Stromal cell of bone marrow (primary cell): ENCODE results near the gene HSDL1.
"Not testable (repeated sequence)": the region's sequence is repeated elsewhere in the genome, so short reads cannot be mapped to it uniquely, and the experiment has no call there.

Experiments
- DNase-seq: peaks from one replicate; pipeline ENCODE4 v3.0.0-alpha.2; 2012; ENCODE audit warnings: low read depth

HSDL1 gene

GRCh38 chr16:84138824-84139627, 6.0 kb downstream of the HSDL1 start:
- no peak for DNase-seq

GRCh38 chr16:84138500-84138823, 6.5 kb downstream of the HSDL1 start:
- DNase-seq: no peak

DNA sequence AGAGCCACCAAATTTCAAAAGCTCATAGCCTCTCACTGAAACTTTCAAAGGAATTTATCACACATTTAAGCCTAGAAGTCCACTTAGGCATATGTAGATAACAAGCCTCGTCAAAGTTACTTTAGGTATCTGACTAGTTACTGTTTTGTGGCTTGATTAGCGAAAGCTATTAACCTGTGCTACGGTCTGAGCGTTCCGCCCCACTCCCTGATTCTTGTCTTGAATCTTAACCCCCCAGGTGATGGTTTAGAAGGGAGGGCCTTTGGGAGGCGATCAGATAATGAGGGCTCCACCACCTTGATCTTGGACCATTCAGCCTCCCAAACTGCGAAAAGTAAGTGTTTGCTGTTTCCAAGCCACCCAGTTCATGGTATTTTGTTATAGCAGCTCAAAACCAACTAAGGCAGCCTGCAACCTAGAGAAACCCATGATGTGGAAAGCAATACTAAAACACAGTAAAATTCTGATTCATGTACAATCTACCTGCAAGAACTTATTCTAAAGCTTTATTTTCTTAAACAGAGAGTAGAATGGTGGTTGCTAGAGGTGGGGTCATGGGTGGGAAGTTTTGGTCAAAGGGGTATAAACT, 7.1 kb downstream of the HSDL1 start:
- no peak for DNase-seq

DNA sequence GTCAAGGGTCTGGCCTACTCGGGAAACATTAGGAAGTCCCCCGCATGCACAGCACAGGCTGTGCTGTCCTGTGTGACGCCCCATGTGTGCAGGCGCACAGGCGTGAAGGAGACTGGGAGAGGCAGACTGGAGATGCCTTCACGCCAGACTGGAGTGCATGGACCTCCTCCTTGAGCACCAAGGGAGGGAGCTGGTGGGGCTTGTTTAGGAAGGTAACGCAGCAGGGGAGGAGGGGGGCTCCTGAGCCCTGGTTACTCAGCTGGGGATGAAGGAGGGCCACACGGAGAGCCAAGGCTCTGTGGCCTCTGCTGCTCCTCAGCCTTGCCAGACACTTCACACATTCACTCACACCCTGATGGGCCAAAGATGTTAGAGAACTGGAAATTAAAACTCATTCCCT, 7.7 kb downstream of the HSDL1 start:
- no peak for DNase-seq

- DNase-seq: no peak
Measured at GRCh38 chr16:84136331-84137125, 8.4 kb downstream of the HSDL1 start.

DNA sequence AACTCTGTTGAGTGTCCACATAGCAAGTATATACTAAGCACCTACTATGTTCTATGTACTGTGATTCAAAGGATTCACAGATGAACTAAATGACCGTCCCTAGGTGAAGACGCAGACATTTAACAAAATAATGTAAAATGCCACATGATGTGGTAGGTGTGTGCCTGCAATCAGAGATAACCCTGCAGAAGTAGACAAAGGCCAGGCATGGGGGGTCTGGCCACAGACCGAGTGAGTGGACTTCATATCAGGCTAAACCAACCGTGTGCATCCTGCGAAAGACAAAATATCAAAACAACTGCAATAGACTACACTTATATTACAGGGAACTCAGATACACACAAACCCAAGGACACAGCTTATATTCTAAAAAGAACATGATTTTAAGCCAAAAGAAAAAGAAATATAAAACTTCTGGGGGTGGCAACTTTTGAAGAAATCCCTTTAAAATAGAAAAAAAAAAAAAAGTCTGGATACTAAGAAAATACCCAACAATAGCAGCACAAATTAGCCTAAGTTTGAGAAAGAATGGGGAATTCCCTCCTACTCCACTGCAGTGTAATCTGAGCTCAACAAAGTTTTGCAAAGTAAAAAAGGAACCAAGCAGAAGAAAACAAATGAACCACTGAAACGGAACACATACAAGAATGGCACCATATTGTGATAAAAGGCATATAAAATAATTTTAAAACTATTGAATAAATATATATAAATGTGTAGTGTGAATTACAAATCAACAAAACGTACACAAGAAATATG, 12.3 kb downstream of the HSDL1 start:
- DNase-seq: no peak

- DNase-seq: no peak
Measured at GRCh38 chr16:84131117-84131516, 13.9 kb downstream of the HSDL1 start.

- no peak for DNase-seq
Measured at GRCh38 chr16:84124257-84125073, 20.5 kb downstream of the HSDL1 start.

DNA sequence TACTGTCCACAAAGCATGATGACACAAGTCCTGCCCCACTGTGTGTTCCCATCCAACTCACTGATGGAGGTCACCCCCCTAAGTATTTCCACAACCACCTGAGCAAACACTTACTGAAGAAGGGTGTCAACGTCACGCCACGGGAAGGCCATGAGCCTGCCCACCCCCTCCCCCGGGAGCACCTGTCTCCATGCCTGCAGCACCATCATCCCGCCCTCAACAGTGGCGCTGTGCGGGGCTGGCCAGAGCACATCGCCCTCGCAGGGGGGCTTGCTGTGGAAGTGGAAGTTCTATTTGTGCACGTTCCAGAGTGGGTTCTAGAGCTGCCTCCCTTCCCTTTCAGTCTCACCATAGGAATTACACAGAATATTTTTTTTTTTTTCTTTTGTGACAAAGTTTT, 24.0 kb downstream of the HSDL1 start:
- no peak for DNase-seq

GRCh38 chr16:84120023-84120422, 25.0 kb downstream of the HSDL1 start:
- DNase-seq: no peak

GRCh38 chr16:84119368-84119767, 25.6 kb downstream of the HSDL1 start:
- no peak for DNase-seq

DNA sequence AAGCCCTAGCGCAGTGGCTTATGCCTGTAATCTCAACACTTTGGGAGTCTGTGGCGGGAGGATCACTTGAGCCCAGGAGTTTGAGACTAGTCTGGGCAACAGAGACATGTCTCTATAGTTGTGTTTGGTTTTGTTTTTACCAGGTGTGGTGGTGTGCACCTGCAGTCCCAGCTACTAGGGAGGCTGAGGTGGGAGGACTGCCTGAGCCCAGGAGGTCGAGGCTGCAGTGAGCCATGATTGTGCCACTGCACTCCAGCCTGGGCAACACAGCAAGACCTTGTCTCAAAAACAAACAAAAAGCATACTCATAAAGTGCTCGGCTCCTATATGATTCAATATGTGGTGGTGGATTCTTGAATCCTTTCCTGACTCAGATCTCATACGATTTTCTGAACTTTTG, 26.7 kb downstream of the HSDL1 start:
- DNase-seq: not testable (repeated sequence)

DNA sequence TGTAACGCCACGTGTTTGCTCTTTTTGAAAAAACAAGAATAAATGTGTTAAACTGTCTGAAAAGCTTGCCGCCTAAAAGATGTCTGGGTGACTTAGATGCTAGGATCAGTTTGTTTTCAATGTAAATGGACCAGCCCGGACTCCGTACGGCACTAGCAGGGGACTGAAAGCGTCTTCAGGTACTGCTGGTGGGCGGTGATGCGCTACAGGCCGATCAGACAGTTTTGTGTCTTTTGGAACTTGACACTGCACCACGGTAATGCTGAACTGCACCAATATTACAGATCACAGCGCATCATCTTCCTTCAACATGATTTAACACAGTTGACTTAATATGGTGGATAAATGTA, 27.5 kb downstream of the HSDL1 start:
- no peak for DNase-seq

DNA sequence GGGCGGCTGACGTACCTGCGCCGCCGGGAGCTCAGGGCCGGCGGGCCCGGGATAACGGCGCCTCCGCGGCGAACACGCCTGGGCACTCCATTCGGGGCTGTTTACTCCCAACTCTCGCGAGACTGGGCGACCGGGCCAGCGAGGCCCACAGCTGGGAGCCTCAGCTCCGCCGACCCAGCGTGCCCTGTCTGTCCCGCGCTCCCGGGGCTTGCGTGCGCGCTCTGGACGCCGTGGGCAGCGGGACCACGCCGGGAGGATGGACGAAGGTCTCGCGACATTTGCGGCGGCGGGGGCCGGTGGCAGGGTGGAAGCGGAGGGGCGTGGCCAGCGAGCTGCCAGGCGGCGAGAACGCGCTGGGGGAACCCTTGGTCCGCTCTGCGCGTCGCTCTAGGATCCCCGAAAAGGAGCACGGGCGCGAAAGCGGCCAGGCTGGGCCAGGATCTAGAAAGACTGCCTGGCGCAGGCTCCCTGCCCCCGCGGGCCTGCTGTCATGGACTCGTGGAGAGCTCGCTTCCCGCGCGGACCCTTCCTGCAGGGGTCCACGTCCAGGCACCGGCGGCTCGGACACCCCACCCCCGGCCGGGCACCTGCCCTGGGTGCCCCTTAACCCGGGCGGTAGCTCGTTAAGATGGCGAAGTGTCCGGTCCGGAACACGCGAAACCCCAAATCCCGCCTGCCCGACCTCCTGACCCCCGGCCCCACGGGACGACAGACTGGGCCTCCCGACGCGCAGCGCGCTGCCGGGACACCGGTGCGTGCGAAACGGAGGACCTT, 28.1 kb downstream of the HSDL1 start, which contains the start of gene MBTPS1:
TSS of gene MBTPS1 (minus strand) at position 223 of the 774 bp plus-strand sequence. CDS start 15,159 bp downstream, outside the sequence.
- peak; percentile 94 for DNase-seq

DNA sequence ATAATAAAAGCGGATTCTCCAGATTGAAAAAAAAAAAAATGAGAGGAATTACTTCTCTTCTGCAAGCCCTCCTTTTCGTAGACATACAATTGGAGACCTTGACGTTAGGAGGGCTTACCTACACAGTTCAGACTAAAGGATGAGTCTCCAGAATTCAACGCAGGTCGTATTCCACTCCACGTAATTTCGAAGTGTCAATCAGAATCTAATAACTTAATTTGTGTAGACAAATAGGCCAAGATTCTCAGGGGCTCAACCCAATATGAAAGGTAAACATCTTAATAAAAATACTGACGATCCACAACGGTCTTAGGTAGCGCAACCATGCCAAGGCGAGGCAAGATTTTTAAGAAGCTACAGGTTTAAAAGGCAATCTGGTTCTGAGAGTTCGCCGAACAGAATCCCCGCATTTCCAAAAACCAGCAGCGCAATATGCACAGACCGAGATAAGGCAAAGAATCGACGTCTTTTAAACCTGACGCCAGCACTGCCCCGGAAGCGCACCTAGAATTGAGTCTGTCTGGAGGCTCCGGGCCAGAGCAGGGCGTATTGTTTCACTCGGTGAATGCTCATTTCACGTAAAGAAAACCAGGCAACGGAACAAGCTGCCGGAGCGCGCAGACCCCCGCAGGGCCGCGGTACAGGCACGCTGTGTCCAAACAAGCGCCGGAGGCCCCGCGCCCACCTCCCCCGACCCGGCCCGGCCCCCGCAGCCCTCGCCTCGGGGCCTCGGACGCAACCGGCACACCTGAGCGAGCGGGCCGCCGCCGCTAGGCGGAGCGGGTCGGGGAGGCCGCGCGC, 28.9 kb downstream of the HSDL1 start:
- DNase-seq: no peak

DNA sequence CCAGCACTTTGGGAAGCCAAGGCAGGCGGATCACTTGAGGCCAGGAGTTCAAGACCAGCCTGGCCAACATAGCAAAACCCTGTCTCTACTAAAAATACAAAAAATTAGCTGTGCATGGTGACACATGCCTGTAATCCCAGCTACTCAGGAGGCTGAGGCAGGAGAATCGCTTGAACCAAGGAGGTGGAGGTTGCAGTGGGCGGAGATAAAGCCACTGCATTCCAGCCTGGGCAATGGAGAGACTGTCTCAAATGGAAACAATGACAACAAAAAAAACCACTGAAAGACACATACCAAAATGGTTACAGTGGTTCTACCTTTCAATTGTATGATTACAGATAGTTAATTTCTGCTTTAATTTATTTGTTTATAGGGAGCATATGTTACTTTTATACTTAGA, 33.0 kb downstream of the HSDL1 start:
- DNase-seq: not testable (repeated sequence)

DNA sequence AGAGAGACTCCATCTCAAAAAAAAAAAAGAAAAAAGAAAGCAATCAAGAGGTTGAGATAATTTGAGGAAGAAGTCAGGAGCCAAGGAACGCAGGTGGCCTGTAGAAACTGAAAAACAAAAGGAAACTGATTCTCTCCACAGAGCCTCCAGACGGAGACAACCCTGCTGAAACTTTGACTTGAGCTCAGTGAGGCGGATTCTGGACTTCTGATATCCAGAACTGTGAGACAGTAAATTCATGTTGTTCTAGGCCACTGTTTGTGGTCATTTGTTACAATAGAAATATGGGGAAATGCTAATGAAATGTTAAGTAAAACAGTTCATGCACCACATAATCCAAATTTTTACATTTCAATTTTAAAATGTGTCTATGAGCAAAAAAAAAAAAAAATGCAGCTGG, 33.5 kb downstream of the HSDL1 start:
- DNase-seq: no peak

DNA sequence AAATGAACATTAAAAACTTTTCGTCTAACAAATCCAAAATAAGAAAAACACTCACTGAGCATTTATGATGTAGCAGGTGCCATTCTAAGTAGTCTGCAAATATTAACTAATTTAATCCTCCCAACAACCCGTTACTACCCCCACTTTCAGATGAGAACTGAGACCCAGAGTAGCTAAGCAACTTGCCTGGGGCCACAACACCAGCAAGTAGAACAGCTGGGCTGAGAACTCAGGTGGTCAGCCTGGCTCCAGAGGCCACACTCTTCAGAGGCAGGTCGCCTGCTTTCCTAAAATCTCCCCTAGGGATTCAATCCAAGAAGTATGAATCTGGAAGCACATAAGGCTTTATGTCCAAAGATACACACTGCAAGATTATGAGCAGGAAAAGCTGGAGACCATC, 34.5 kb downstream of the HSDL1 start:
- no peak for DNase-seq

DNA sequence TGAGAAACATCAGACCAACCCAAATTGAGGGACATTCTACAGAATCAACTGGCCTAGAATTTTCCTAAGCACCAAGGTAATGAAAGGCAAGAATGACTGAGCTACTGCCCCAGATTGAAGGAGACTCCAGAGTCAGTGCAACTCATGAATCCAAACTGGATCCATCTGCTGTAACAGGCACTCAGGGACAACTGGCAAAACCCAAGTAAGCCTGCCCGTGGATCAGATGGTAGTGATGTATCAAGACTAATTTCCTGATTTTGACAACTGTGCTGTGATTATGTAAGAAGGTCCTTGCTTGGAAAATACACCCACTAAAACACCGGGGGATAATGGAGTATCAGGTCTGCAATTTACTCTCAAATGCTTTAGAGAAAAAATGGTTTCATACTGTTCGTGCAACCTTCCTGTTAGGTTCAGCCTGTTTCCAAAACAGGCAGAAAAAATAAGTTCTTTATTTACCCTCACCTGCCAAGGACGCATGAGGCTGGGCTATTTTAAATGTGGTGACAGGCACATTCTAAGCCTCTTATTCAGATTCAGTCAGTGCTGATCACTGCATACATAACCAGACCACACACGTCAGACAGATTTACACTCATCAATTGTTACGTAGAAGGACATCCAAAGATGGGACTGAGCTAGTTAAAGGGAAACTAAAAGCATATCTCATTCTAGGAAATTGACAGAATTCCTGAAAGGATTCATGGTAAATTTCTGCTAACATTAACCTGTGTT, 35.2 kb downstream of the HSDL1 start:
- no peak for DNase-seq
